Central memory CD8-positive, alpha-beta T cell (primary cell): ENCODE results near the gene BTAF1.
A peak's percentile ranks its signal among the peaks of the same experiment; 100 is the strongest.

Source experiments
- ATAC-seq: fragments of 150-1000 bp; cut with Tn5 transposase; replicated peaks from 2 replicates; pipeline ENCODE4 v1.10.0; 2022; ENCODE audit warnings: mild to moderate bottlenecking, moderate FRiP score, moderate number of reproducible peaks; ENCODE audit not compliant: poor library complexity, severe bottlenecking; ENCODE audit errors: extremely low read depth
- DNase-seq, 2 donors: peaks; one replicate each; pipeline ENCODE4 v3.0.0; 2021; ENCODE audit warnings: low spot score in 2 of 2
- H3K27ac Mint-ChIP-seq: one replicate; pipeline ENCODE4 v1.8.0; 2022; ENCODE audit warnings: low read depth, mild to moderate bottlenecking, moderate library complexity, mixed read lengths
- H3K27me3 Mint-ChIP-seq: one replicate; pipeline ENCODE4 v1.8.0; 2022; ENCODE audit warnings: mixed read lengths
- H3K36me3 Mint-ChIP-seq: one replicate; pipeline ENCODE4 v1.8.0; 2022; ENCODE audit warnings: mild to moderate bottlenecking, moderate library complexity, mixed read lengths; ENCODE audit not compliant: insufficient read depth
- H3K4me1 Mint-ChIP-seq: one replicate; pipeline ENCODE4 v1.8.0; 2022; ENCODE audit warnings: mixed read lengths
- H3K4me3 Mint-ChIP-seq: one replicate; pipeline ENCODE4 v1.8.0; 2022; ENCODE audit warnings: mild to moderate bottlenecking, moderate library complexity, mixed read lengths
- H3K9me3 Mint-ChIP-seq: one replicate; pipeline ENCODE4 v1.8.0; 2022; ENCODE audit warnings: mixed read lengths

Gene BTAF1

GRCh38 chr10:91924212-91925021 is 847 bp downstream of the BTAF1 start:
- DNase-seq = no peak
- Mint-ChIP-seq H3K4me1 (peaks cover 42% of the 10 kb centered on the region), H3K9me3 (no peaks in the 10 kb centered on the region)

GRCh38 chr10:91925022-91925320 is 1.4 kb downstream of the BTAF1 start:
- ATAC-seq (no peak), DNase-seq (no peak)
- Mint-ChIP-seq H3K36me3 (peaks cover 18% of the 10 kb centered on the region), H3K4me3 (peak overlapping the region; percentile 87), H3K27ac (peak overlapping the region; percentile 94), H3K9me3 (no peaks in the 10 kb centered on the region), H3K4me1 (peaks cover 42% of the 10 kb centered on the region), H3K27me3 (no peaks in the 10 kb centered on the region)

More at GRCh38 chr10:91924212-91925021, 847 bp downstream of the BTAF1 start:
- peak; percentile 3 for ATAC-seq
- H3K27ac Mint-ChIP-seq = peak overlapping the region; percentile 94
- peaks cover 2% of the 10 kb centered on the region for H3K27me3 Mint-ChIP-seq
- peaks cover 18% of the 10 kb centered on the region for H3K36me3 Mint-ChIP-seq
- peak overlapping the region; percentile 87 for H3K4me3 Mint-ChIP-seq

DNA sequence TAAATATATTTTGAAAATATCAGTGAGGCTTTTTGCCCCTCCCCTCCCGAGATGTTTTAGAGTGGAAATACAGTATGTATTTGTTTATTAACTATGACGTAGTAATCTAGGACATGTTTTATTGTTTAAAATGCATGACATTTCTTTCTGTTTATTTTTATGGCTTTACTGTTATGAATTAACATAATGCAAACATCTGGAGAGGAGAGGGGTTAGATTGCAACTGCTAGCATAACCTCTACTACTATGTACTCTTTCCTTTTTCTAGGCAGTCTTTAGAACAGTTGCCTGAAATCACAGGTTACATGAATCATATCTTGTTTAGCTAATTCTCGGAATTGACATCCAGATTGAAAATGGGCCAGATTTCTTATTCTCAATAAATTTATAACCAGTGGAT is 7.4 kb downstream of the BTAF1 start:
- no peak for DNase-seq
- ATAC-seq = no peak
- H3K4me3 Mint-ChIP-seq = no peak overlapping the region
- no peaks in the 10 kb centered on the region for H3K27me3 Mint-ChIP-seq
- H3K9me3 Mint-ChIP-seq = no peaks in the 10 kb centered on the region
- peaks cover 16% of the 10 kb centered on the region for H3K36me3 Mint-ChIP-seq
- no peak overlapping the region for H3K27ac Mint-ChIP-seq
- H3K4me1 Mint-ChIP-seq = peaks cover 61% of the 10 kb centered on the region

GRCh38 chr10:91931526-91932190 is 8.1 kb downstream of the BTAF1 start:
- H3K36me3 Mint-ChIP-seq = peaks cover 16% of the 10 kb centered on the region
- ATAC-seq (no peak), DNase-seq (no peak)
- no peaks in the 10 kb centered on the region for H3K27me3 Mint-ChIP-seq
- no peak overlapping the region for H3K27ac Mint-ChIP-seq
- H3K4me3 Mint-ChIP-seq = no peak overlapping the region
- no peaks in the 10 kb centered on the region for H3K9me3 Mint-ChIP-seq
- H3K4me1 Mint-ChIP-seq = peaks cover 59% of the 10 kb centered on the region

GRCh38 chr10:91932737-91933136 is 9.2 kb downstream of the BTAF1 start:
- Mint-ChIP-seq H3K27me3 (no peaks in the 10 kb centered on the region), H3K27ac (peak overlapping the region; percentile 84), H3K4me1 (peaks cover 51% of the 10 kb centered on the region), H3K4me3 (no peak overlapping the region), H3K36me3 (peaks cover 18% of the 10 kb centered on the region), H3K9me3 (no peaks in the 10 kb centered on the region)
- no peak for DNase-seq
- ATAC-seq = peak; percentile 52

- ATAC-seq = no peak
- Mint-ChIP-seq H3K27ac (no peak overlapping the region), H3K4me1 (peaks cover 54% of the 10 kb centered on the region)
These were observed 12.3 kb downstream of the BTAF1 start for GRCh38 chr10:91935886-91936285.

DNA sequence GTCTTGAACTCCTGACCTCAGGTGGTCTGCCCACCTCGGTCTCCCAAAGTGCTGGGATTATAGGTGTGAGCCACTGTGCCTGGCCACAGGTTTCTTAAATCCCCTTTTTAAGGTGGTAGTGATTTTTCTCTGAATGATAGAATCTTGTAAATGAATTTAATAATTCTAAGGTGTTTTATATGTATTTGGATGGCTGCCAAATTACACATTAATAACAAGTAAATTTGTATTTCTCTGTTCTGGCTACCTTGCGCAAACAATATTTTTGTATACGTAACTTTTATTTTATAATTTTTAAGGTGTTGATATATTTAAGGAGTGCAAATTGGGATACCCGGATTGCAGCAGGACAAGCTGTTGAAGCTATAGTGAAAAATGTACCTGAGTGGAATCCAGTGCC is 16.1 kb downstream of the BTAF1 start:
- no peak for DNase-seq
- ATAC-seq = no peak
- H3K4me3 Mint-ChIP-seq = no peak overlapping the region
- peaks cover 27% of the 10 kb centered on the region for H3K4me1 Mint-ChIP-seq
- no peak overlapping the region for H3K27ac Mint-ChIP-seq
- H3K9me3 Mint-ChIP-seq = no peaks in the 10 kb centered on the region
- peaks cover 26% of the 10 kb centered on the region for H3K36me3 Mint-ChIP-seq
- H3K27me3 Mint-ChIP-seq = no peaks in the 10 kb centered on the region

More at GRCh38 chr10:91935886-91936285, 12.3 kb downstream of the BTAF1 start:
- Mint-ChIP-seq H3K4me3 (no peak overlapping the region), H3K27me3 (no peaks in the 10 kb centered on the region), H3K36me3 (peaks cover 28% of the 10 kb centered on the region), H3K9me3 (no peaks in the 10 kb centered on the region)
- no peak for DNase-seq

DNA sequence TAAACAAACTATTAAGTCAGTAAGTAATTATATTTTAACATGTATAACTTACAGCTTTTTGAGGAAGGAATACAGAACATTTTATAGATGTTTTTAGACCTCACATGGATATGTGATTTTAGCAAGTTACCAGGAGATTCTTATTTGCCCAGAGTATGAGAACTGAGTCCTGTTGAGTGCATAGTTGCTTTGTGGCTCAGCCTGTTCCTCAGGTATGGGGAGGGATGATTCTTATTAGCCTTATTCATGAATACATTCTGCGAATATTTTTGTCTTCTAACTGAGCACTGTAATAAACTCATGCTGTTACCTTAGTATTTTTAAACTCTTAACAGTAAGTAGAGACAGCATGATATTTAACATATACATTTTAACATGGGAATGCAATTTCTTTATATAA is 17.9 kb downstream of the BTAF1 start:
- H3K36me3 Mint-ChIP-seq = peaks cover 25% of the 10 kb centered on the region
- no peaks in the 10 kb centered on the region for H3K9me3 Mint-ChIP-seq
- H3K4me3 Mint-ChIP-seq = no peak overlapping the region
- H3K27ac Mint-ChIP-seq = no peak overlapping the region
- H3K4me1 Mint-ChIP-seq = peaks cover 22% of the 10 kb centered on the region
- ATAC-seq (no peak), DNase-seq (no peak)
- no peaks in the 10 kb centered on the region for H3K27me3 Mint-ChIP-seq

GRCh38 chr10:91944880-91945630 is 21.5 kb downstream of the BTAF1 start:
- H3K4me1 Mint-ChIP-seq = peaks cover 11% of the 10 kb centered on the region
- no peak overlapping the region for H3K27ac Mint-ChIP-seq
- peaks cover 25% of the 10 kb centered on the region for H3K36me3 Mint-ChIP-seq
- no peaks in the 10 kb centered on the region for H3K9me3 Mint-ChIP-seq
- no peaks in the 10 kb centered on the region for H3K27me3 Mint-ChIP-seq
- ATAC-seq (peak; percentile 49), DNase-seq (no peak)
- no peak overlapping the region for H3K4me3 Mint-ChIP-seq

- no peak for DNase-seq
- Mint-ChIP-seq H3K27ac (no peak overlapping the region), H3K4me3 (no peak overlapping the region), H3K4me1 (no peaks in the 10 kb centered on the region), H3K27me3 (no peaks in the 10 kb centered on the region), H3K36me3 (peaks cover 67% of the 10 kb centered on the region), H3K9me3 (no peaks in the 10 kb centered on the region)
- ATAC-seq = no peak
These were observed 30.1 kb downstream of the BTAF1 start for GRCh38 chr10:91953600-91954160.

DNA sequence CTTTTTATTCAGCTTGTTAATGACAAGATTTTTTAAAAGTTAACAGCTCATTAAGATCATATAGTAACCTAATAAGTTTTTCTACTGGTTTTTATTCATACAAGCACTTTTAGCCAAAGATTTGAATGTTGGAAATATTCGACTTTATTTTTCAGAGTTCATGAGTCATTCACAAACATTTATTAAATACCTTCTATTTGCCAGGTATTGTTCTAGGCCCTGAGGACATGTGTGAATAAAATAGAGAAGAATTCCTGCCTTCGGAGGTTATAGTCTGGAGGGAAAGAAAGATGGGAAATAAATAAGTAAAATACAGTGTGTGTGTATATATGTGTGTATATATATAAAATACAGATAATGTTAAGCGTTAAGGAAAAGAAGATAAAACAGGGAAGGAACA is 31.5 kb downstream of the BTAF1 start:
- no peak for ATAC-seq
- no peak for DNase-seq
- peaks cover 71% of the 10 kb centered on the region for H3K36me3 Mint-ChIP-seq
- no peaks in the 10 kb centered on the region for H3K27me3 Mint-ChIP-seq
- H3K4me3 Mint-ChIP-seq = no peak overlapping the region
- peak overlapping the region; percentile 67 for H3K27ac Mint-ChIP-seq
- no peaks in the 10 kb centered on the region for H3K4me1 Mint-ChIP-seq
- no peaks in the 10 kb centered on the region for H3K9me3 Mint-ChIP-seq

DNA sequence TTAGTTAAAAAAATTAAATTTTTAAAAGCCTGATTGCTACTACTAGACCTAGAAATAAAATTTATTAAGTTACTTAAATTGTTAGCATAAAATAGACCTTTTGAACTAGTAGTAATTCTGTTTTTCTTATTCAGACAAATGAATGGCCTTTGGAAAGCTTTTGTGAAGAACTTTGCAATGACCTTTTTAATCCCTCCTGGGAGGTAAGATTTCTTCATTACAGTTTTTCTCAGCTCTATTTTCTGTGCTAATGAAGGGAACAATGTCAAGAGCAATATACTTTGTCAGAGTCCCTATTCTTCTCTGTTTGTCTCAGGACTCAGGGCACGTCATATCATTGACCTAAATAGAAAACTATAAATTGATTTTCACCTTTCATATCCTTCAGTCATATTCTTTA is 33.5 kb downstream of the BTAF1 start:
- ATAC-seq (no peak), DNase-seq (no peak)
- Mint-ChIP-seq H3K9me3 (no peaks in the 10 kb centered on the region), H3K36me3 (peaks cover 69% of the 10 kb centered on the region), H3K27ac (no peak overlapping the region), H3K4me1 (peaks cover 11% of the 10 kb centered on the region), H3K4me3 (no peak overlapping the region), H3K27me3 (no peaks in the 10 kb centered on the region)
